K562 (cell line): Measurements from ENCODE around the gene ZNF195. TPM values are rescaled to one million over a fixed set of nuclear protein-coding genes. Genes with fewer than 3 reads are reported as not detected.
"Not testable (repeated sequence)": the region's sequence is repeated elsewhere in the genome, so short reads cannot be mapped to it uniquely, and the experiment has no call there.

Experiments used
- ATAC-seq: fragments of 200-7000 bp; cut with Tn5 transposase; 3 replicates; pipeline ENCODE4 v1.9.1; 2020; ENCODE audit warnings: moderate library complexity
- BruUV-seq: library from RNA; stranded (reverse); fragments of 400-500 nt; replicated peaks from 2 replicates; lab custom pipeline; 2021; lab: Mats Ljungman, UMichigan
- CTCF ChIA-PET: fragments of 300-600 bp; formaldehyde crosslinking; extraction: SDS; loops from one replicate; lab custom pipeline; 2021; ENCODE audit warnings: low intra/inter-chr PET ratio; lab: Yijun Ruan, JAX
- POLR2A ChIA-PET: fragments of 300-600, 350-650 bp; sonication (Branson Sonifier 250); formaldehyde crosslinking; extraction: SDS; loops from one replicate; lab custom pipeline; 2021; ENCODE audit warnings: antibody characterized with exemption, inconsistent platforms; lab: Yijun Ruan, JAX
- DNase-seq, 4 experiments: peaks; one replicate each; pipeline versions ENCODE4 v3.0.0 to v3.0.0-alpha.2; 2011 to 2018; ENCODE audit warnings: low spot score in 3 of 4, mixed read lengths in 3 of 4; ENCODE audit errors: extremely low read depth in 1 of 4
- FAIRE-seq: peaks from 2 replicates; lab custom pipeline; 2011; peaks lifted over from hg19 to GRCh38; lab: Jason Lieb, UNC
- H2AFZ ChIP-seq: 2 replicates; pipeline ENCODE4 v1.6.0; 2011; ENCODE audit warnings: low read depth, low read length, control low read depth, inconsistent platforms
- H3K27ac ChIP-seq: fragments of 200-600 bp; 3 replicates; pipeline ENCODE4 v1.8.0; 2011; ENCODE audit warnings: low read depth, mild to moderate bottlenecking, control low read depth, inconsistent platforms, low read length, moderate library complexity, mixed read lengths; ENCODE audit errors: extremely low read depth
- H3K27me3 ChIP-seq, 2 experiments: fragments of 300-600 bp in 1 of 2; 2 replicates in 1 of 2; 3 replicates in 1 of 2; pipeline versions ENCODE4 v1.6.0 to v1.8.0; 2011; ENCODE audit warnings: inconsistent platforms in 2 of 2, low read length in 2 of 2, mild to moderate bottlenecking in 1 of 2, mixed read lengths in 1 of 2, moderate library complexity in 1 of 2; ENCODE audit not compliant: control insufficient read depth in 2 of 2, insufficient read depth in 2 of 2
- H3K36me3 ChIP-seq: fragments of 300-600 bp; 3 replicates; pipeline ENCODE4 v1.8.0; 2011; ENCODE audit warnings: mild to moderate bottlenecking, low read length, inconsistent platforms; ENCODE audit not compliant: control insufficient read depth, insufficient read depth
- H3K4me1 ChIP-seq, 2 experiments: fragments of 200-600 bp in 1 of 2; replicated peaks in 1 of 2; 2 replicates in 1 of 2; 3 replicates in 1 of 2; pipeline versions ENCODE4 v1.5.1 to v1.8.0; 2011; ENCODE audit warnings: inconsistent platforms in 2 of 2, low read length in 2 of 2, mild to moderate bottlenecking in 1 of 2, mixed read lengths in 1 of 2, moderate library complexity in 1 of 2; ENCODE audit not compliant: control insufficient read depth in 2 of 2, insufficient read depth in 2 of 2
- H3K4me2 ChIP-seq: 2 replicates; pipeline ENCODE4 v1.6.1; 2011; ENCODE audit warnings: low read length, control low read depth, inconsistent platforms, mixed read lengths; ENCODE audit not compliant: insufficient read depth
- H3K4me3 ChIP-seq: fragments of 200-600 bp; sonication (generic), shearing (Covaris generic); 2 replicates; pipeline ENCODE4 v1.5.1; 2016; ENCODE audit warnings: control low read depth, inconsistent platforms
- H3K79me2 ChIP-seq: fragments of 200-600 bp; 3 replicates; pipeline ENCODE4 v1.8.0; 2011; ENCODE audit warnings: low read length, inconsistent platforms; ENCODE audit not compliant: control insufficient read depth, insufficient read depth
- H3K9ac ChIP-seq, 2 experiments: 2 replicates each; pipeline versions ENCODE4 v1.6.0 to v1.6.1; 2011; ENCODE audit warnings: low read depth in 2 of 2, low read length in 2 of 2, control low read depth in 1 of 2, inconsistent platforms in 1 of 2, mild to moderate bottlenecking in 1 of 2, mixed read lengths in 1 of 2; ENCODE audit not compliant: insufficient read depth in 1 of 2
- H3K9me1 ChIP-seq: one replicate; pipeline ENCODE4 v1.6.0; 2011; ENCODE audit warnings: inconsistent platforms, mild to moderate bottlenecking, low read length, moderate library complexity; ENCODE audit not compliant: control insufficient read depth, insufficient read depth
- H3K9me3 ChIP-seq: replicated peaks from 2 replicates; pipeline ENCODE4 v1.5.1; 2011; ENCODE audit warnings: low read depth, low read length, inconsistent platforms; ENCODE audit not compliant: control insufficient read depth, insufficient read depth
- H4K20me1 ChIP-seq: replicated peaks from 2 replicates; pipeline ENCODE4 v1.6.1; 2011; ENCODE audit warnings: low read length, inconsistent platforms, mixed read lengths; ENCODE audit not compliant: control insufficient read depth, insufficient read depth
- ARID1B ChIP-seq: fragments of 450-650 bp; IDR thresholded peaks from 2 replicates; pipeline ENCODE4 v1.6.1; 2016; ENCODE audit warnings: antibody characterized with exemption, mild to moderate bottlenecking, inconsistent platforms
- NCOR1 ChIP-seq: fragments of 450-650 bp; IDR thresholded peaks from 2 replicates; pipeline ENCODE4 v1.6.1; 2016; ENCODE audit warnings: mild to moderate bottlenecking, moderate library complexity
- NFIC ChIP-seq: fragments of 450-650 bp; IDR thresholded peaks from 2 replicates; pipeline ENCODE4 v1.6.1; 2017; ENCODE audit warnings: mild to moderate bottlenecking, inconsistent platforms
- SMAD4 ChIP-seq: fragments of 250-450 bp; sonication (Bioruptor Pico); conservative IDR thresholded peaks from 2 replicates; pipeline ENCODE4 v1.8.0; 2021; ENCODE audit warnings: inconsistent platforms, mild to moderate bottlenecking, moderate library complexity
- TAL1 ChIP-seq: fragments of 450-650 bp; IDR thresholded peaks from 2 replicates; pipeline ENCODE4 v1.6.1; 2016; ENCODE audit warnings: mild to moderate bottlenecking
- TRIM24 ChIP-seq, 2 experiments: fragments of 450-650 bp; IDR thresholded peaks; 2 replicates each; pipeline ENCODE4 v1.6.1; 2016
- WGBS: fragments of 100-300 bp; shearing (Covaris generic); methylation state at CpG from one replicate; pipeline ENCODE4 v1.1.6; 2016; ENCODE audit warnings: low coverage, mixed read lengths; ENCODE audit not compliant: insufficient coverage; ENCODE audit errors: missing lambda C conversion rate; 5-methylcytosine and 5-hydroxymethylcytosine counted together
- in situ Hi-C: fragments of 300-500 bp; cut with MboI; formaldehyde crosslinking; loops from 4 replicates; pipeline ENCODE4 v1.15.0; 2018; ENCODE audit warnings: inconsistent platforms, mixed read lengths
- intact Hi-C: fragments of 100-400 bp; cut with micrococcal nuclease; formaldehyde crosslinking; loops from 2 replicates; pipeline ENCODE4 v1.14.2; 2022
- polyA plus RNA-seq, 8 experiments: library from polyadenylated mRNA; depleted of rRNA in 4 of 8; stranded (reverse) in 5 of 8; unstranded in 3 of 8; fragments of >200 nt; fragmentation: Nextera tagmentation in 2 of 8; fragmentation: Illumina TruSeq in 1 of 8; extraction: Ambion mirVana in 2 of 8; extraction: Trizol in 1 of 8; gene quantifications; 2 replicates each; pipeline versions ENCODE4 v1.2.1 to v1.2.3, GENCODE V29; 2011 to 2014; ENCODE audit warnings: inconsistent platforms in 1 of 8, missing spikeins in 1 of 8
- total RNA-seq, 7 experiments: library from RNA; depleted of rRNA in 6 of 7; stranded (reverse); fragments of >200 nt in 6 of 7; fragmentation: Illumina TruSeq in 2 of 7; extraction: Trizol in 2 of 7; gene quantifications; 2 replicates each; pipeline versions ENCODE4 v1.2.1 to v1.2.3, GENCODE V29; 2011 to 2021; ENCODE audit warnings: low replicate concordance in 1 of 7
- TF ChIP-seq, protein P1 (sequence below): fragments of 450-650 bp; IDR thresholded peaks from 2 replicates; pipeline ENCODE4 v1.6.1; 2017; ENCODE audit warnings: antibody characterized with exemption, mild to moderate bottlenecking

ZNF195 gene
- total and polyA plus RNA-seq, 9 of the 15 experiments (the other 6 are each of a cell fraction or from before 2014, with no cell fraction given), result 42.1 to 75.5 (median 60.4) TPM

DNA sequence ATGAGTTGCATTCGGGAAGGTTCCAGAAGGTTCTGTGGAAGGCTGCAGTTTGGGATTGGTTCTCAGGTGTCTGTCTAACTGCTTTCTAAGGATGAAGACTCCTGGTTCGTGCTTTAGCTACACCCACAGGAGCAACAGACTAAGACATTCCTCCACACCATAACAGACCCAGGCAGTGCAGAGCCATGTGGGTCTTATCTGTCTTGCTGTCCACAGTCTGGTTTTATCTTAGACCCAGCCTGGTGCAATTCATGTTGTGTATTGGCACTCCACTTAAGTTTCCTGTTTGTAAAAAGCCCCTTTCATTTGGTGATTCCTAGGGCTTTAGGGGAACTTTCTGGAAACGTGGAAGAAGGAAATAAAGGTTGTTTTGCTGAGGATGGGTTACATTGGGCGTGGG lies 22.1 kb upstream of the ZNF195 start (continued):
- TF ChIP-seq ARID1B (peak; percentile 38; the same call in 1 of the 2 replicates), NFIC (0 out of 2 replicates have a peak, but pooled peaks have one; percentile 6), TRIM24 (IDR thresholded peaks at IDR 0.05) (0 out of 4 replicates have a peak, but pooled peaks of 1 of the 2 experiments have one; percentile 35), TAL1 (peak; percentile 53; the same call in 1 of the 2 replicates), NCOR1 (peak; percentile 54), SMAD4 (CRISPR knock-in tag) (peak; percentile 45; the same call in 1 of the 2 replicates)
- TF ChIP-seq, protein P1, sequence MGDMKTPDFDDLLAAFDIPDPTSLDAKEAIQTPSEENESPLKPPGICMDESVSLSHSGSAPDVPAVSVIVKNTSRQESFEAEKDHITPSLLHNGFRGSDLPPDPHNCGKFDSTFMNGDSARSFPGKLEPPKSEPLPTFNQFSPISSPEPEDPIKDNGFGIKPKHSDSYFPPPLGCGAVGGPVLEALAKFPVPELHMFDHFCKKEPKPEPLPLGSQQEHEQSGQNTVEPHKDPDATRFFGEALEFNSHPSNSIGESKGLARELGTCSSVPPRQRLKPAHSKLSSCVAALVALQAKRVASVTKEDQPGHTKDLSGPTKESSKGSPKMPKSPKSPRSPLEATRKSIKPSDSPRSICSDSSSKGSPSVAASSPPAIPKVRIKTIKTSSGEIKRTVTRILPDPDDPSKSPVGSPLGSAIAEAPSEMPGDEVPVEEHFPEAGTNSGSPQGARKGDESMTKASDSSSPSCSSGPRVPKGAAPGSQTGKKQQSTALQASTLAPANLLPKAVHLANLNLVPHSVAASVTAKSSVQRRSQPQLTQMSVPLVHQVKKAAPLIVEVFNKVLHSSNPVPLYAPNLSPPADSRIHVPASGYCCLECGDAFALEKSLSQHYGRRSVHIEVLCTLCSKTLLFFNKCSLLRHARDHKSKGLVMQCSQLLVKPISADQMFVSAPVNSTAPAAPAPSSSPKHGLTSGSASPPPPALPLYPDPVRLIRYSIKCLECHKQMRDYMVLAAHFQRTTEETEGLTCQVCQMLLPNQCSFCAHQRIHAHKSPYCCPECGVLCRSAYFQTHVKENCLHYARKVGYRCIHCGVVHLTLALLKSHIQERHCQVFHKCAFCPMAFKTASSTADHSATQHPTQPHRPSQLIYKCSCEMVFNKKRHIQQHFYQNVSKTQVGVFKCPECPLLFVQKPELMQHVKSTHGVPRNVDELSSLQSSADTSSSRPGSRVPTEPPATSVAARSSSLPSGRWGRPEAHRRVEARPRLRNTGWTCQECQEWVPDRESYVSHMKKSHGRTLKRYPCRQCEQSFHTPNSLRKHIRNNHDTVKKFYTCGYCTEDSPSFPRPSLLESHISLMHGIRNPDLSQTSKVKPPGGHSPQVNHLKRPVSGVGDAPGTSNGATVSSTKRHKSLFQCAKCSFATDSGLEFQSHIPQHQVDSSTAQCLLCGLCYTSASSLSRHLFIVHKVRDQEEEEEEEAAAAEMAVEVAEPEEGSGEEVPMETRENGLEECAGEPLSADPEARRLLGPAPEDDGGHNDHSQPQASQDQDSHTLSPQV, result peak; percentile 48; the same call in 1 of the 2 replicates

DNA sequence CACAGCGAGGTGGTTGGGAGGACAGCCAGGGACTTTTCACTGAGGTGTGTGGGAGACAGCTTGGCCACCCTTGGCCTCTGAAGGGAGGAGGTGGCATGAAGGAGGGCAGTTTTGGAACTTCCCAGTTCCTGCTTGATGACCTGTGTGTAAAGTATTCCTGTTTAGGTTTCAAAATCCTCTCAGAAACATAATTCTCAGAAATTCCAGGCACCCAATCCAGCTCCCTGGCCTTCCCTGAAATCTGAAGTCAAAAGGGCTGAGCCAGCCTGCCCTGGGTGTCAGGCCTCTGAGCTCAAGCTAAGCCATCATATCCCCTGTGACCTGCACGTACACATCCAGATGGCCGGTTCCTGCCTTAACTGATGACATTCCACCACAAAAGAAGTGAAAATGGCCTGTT lies 19.6 kb upstream of the ZNF195 start:
- H3K4me1 ChIP-seq, H3K9ac ChIP-seq, BruUV-seq, H3K27ac ChIP-seq, H3K36me3 ChIP-seq, H3K4me3 ChIP-seq, CTCF ChIA-PET, H2AFZ ChIP-seq, H3K4me2 ChIP-seq, H3K27me3 ChIP-seq, in situ Hi-C loops, H3K9me1 ChIP-seq, DNase-seq, ATAC-seq, POLR2A ChIA-PET, H4K20me1 ChIP-seq, FAIRE-seq, H3K79me2 ChIP-seq, intact Hi-C loops, H3K9me3 ChIP-seq: not testable (repeated sequence)
- WGBS, result 71% methylated on average over 1 of the region's 3 CpGs
